ENCODE results near the gene ALKBH5.

DNA sequence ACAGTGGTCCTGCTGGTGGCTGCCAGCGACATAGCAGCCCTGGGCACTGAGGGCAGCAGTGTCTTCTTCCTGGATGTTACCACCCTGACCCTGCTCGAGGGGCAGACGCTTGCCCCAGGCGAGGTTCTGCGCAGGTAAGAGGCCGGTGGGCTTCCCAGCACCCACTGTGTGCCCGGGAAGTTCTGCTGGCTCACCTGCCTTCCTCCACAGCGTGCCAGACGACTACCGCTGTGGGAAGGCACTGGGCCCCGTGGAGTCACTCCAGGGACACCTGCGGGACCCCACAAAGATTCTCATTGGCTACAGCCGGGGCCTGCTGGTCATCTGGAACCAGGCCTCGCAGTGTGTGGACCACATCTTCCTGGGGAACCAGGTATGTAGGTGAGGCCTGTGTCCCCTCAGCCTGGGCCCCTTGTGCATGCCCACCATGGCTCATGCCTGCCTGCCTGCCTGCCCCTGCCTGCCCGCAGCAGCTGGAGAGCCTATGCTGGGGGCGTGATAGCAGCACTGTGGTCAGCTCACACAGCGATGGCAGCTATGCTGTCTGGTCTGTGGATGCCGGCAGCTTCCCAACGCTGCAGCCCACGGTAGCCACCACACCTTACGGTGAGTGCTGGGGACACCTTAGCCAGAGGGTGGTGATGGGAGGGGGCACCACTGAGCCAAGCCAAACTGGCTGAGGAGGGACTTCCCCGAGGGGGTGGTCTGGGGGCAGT, 50.3 kb downstream of the ALKBH5 start:
- TF ChIP-seq POLR2A (IDR thresholded peaks at IDR 0.05): no peak
- TF ChIP-seq, protein P1, sequence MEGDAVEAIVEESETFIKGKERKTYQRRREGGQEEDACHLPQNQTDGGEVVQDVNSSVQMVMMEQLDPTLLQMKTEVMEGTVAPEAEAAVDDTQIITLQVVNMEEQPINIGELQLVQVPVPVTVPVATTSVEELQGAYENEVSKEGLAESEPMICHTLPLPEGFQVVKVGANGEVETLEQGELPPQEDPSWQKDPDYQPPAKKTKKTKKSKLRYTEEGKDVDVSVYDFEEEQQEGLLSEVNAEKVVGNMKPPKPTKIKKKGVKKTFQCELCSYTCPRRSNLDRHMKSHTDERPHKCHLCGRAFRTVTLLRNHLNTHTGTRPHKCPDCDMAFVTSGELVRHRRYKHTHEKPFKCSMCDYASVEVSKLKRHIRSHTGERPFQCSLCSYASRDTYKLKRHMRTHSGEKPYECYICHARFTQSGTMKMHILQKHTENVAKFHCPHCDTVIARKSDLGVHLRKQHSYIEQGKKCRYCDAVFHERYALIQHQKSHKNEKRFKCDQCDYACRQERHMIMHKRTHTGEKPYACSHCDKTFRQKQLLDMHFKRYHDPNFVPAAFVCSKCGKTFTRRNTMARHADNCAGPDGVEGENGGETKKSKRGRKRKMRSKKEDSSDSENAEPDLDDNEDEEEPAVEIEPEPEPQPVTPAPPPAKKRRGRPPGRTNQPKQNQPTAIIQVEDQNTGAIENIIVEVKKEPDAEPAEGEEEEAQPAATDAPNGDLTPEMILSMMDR (IDR thresholded peaks at IDR 0.05): no peak
